HG03103 (cell line): ENCODE results near the gene ALG9.

Experiments used
- ATAC-seq: cut with Tn5 transposase; IDR thresholded peaks from one replicate; pipeline ENCODE4 v1.9.1; 2021; ENCODE audit warnings: low read depth; ENCODE audit not compliant: unreplicated experiment

The ALG9 gene

DNA sequence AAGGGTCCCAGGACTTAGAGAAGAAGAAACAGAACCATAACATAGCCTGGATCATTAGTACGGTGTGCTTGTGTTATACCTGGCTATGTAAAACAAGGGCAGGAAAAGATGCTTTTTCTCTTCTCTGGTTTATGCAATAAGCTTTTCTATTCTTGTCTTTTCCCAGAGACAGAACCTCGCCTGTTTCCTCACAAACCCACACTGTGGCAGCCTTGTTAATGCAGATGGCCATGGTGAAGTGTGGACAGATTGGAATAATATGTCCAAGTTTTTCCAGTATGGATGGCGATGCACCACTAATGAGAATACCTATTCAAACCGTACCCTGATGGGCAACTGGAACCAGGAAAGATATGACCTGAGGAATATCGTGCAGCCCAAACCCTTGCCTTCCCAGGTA lies 10.8 kb upstream of the ALG9 start:
- ATAC-seq, result no peak

DNA sequence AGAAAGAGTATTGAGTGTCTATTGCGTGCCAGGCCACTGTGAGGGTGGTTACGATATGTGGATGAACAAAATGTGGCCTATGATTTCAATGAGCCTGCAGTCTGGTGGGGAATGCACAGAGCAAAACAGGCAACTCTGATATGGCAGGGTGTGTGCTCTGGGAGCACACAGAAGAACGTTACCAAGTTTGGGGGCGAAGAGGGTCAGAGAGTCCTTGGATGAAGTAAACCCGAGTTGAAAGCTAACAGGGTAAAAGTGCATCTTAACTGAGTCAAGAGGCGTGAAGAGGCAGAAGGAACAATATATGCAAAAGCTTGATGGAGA lies 8.2 kb upstream of the ALG9 start:
- ATAC-seq, result peak; percentile 4

DNA sequence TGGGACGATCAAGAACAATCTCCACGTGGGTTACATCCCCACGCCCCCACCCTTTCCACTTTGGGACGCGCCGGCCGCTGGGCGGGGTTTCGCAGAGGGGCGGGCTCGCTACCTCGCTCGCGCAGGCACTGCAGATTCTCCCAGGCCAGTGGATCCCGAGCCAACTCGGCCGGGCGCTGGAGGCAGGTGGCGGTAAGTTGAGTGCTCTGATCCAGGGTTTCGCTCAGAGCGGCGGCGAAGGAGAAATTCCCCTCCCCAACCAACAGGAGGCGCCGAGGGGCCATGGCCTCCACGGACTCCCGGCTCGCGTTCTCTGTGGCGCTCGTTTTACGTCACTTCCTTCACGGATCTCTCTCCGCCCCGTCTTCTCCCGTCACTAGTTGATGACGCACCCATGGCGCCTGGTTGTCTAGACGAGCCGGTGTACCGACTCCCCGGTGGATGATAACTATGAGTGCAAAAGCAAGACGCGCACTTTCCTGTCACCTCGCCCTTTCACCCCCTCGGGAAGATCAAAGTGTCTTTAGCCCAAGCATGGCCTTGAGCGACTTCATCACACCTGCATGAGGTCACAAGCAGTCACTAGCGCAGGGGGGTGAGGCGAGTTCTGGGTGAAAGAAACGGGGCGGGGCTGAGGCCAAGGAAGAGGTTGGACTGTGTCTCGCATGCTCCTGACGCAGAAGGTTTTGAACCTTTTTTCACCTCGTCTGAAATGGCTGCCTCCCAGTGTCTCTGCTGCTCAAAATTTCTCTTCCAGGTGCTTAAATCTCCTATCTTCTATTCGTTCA lies 7.7 kb upstream of the ALG9 start, which contains the start of the genes CFAP68 and FDXACB1:
Gene CFAP68, plus strand, starts transcription at position 693 of the 788 bp plus-strand sequence. Its CDS starts 20 bp downstream, at position 713.
Gene FDXACB1, minus strand, starts transcription at position 317 of the 788 bp plus-strand sequence. Its CDS starts 33 bp downstream, at position 284.
- ATAC-seq, result peak; percentile 89

DNA sequence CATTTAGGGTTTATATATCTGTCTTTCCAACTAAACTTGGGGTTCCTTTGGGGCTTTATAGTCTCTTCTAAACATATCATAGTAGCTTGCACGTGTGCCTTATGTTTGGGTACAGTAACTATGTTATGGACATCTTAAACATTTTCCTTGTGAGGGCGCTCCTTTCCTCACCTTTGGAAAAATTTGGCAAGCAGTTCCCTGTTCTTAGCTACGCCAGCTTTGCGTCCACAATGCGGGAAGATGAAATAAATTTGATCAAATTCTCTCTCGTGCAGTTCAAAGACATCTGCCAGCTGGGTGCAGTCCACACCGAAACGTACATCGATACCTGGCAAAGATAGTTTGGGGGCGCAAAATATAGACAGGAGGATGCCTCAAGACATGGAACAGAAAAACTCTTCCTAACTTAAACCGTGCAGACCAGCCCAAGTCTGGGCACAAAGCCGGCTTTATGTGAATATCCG lies 7.0 kb upstream of the ALG9 start:
- no peak for ATAC-seq

DNA sequence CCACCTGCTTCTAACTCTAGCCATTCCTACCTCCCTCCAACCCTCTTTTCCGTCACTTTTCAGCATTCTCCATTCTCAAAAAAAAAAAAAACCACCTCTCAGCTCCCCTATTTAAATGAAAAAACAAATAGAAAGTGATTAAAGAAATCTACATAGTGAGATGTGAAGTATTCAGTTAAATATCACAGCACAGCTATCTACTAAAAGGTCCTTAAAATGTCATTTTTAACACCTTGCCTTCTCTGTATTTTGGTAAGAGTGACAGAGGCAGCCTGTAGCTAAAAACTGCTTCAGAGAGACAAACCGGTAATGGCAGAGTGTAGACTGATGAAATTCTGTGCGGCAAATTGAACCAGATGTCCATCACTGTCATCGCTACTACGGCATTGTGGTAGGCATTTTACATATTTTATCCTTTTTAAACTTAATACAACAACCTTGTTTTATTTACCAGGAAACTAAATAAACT lies 346 bp upstream of the ALG9 start:
- no peak for ATAC-seq

DNA sequence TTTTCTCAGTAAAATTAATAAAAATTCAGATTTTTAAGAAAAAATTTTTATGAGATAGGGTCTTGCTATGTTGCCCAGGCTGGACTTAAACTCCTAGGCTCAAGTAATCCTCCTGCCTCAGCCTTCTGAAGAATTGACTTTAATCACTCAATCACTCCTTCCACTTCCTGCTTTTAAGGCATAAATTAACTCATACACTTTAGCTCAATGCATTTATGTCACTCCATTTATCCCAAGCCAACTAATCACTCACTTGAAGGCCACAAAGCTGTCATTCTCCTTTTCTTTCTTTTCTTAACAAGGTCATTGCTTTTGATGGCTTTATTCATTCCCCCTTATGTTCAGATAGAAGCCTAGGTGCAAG lies 877 bp downstream of the ALG9 start:
- no peak for ATAC-seq

DNA sequence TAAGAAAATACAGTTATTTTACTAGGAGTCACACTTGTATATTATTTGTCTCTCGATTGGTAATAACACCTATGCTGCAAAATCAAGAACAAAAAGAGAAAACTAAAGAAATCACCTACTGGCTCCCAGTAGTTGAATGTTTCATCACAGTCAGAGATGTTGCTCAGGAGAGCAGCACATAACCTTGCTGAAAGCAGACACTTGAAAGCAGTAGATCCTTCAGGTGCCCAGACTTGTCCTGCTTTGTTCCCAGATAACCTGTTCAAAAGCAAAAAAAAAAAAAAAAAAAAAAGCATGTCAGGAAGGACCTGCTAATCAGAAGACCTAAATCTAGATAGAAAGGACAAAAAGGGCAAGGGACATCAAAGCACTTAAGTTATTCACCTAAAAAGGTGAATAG lies 1.3 kb downstream of the ALG9 start:
- ATAC-seq, result no peak

DNA sequence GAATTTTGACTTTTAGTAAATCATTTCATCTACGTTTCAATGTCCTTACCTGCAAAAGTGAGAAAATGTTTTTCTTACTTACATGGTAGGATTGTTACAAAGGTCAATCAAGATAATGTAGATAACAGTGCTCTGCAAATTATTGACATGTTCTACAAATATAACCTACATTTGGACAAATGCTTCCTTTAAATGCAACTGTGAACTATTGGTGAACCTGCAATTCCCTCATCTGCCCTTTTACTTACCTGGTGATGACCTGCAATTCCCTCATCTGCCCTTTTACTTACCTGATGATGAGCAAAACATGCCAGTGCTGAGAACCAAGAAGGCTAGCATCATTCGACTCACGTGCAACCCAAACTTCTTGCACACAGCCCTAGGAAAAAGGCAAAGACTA lies 11.1 kb downstream of the ALG9 start:
- ATAC-seq, result no peak

DNA sequence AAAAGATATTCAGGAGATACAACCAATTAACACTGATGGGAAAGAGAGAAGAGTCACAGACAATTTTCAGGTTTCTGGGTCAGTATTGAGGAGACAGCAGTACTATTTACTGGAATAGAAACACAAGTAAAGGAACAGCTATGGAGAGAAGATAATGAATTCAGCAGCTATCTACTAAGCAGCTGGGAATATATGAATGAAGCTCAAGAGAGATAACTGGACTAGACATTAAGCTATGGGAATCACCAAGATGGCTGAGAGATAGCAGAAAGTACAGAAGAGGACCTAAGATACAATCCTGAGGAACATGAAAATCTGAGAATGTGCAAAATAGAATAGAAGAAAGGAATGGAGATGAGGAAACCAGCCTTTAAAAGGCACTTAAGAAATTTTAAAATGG lies 15.9 kb downstream of the ALG9 start:
- no peak for ATAC-seq

DNA sequence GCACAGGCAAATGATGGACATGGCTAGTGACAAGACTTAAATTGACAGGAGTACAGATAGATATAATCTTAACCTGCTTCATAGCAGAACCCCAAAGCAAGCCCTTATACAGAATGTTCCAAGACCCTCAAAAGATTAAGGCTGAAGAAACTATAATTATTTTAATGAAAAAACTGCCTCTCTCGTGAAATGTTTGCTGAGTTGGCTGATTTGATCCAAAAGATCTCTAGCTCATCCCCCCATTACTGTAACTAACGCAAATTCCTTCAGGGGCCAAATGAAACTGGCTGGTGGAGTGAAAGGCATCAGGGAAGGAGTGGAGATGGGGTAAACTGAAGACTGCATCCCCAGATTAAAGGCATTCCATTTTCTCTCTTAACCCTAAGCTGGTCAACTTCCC lies 19.3 kb downstream of the ALG9 start:
- no peak for ATAC-seq

DNA sequence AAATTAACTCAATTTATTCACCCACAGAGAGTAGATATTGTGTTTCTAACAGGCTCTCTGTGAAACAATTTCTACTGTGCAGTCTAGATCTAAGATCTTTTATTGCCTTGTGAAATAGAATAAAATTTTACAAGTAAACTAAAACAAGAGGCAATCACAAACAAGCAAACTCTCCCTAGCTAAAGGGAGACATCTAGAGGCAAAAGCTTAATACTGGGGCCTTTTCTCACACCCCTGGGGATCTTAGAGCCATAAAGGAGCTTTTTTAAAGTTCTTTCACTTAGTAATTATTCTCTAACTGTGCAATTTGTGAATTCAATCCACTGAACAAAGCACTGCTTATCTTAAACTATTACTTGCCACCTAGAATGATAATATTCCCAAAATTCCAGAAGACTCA lies 19.7 kb downstream of the ALG9 start:
- ATAC-seq, result no peak

DNA sequence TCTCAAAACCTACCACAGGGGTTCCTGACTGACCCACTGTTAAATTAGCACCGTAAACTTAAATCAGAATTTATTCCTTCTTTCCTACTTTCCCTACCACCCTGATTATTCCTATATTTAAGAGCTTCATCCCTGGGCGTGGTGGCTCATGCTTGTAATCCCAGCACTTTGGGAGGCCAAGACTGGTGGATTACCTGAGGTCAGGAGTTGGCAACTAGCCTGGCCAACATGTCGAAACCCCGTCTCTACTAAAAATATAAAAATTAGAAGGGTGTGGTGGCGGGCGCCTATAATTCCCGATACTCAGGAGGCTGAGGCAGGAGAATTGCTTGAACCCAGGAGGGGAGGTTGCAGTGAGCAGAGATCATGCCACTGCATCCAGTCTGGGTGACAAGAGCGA lies 20.3 kb downstream of the ALG9 start:
- no peak for ATAC-seq

DNA sequence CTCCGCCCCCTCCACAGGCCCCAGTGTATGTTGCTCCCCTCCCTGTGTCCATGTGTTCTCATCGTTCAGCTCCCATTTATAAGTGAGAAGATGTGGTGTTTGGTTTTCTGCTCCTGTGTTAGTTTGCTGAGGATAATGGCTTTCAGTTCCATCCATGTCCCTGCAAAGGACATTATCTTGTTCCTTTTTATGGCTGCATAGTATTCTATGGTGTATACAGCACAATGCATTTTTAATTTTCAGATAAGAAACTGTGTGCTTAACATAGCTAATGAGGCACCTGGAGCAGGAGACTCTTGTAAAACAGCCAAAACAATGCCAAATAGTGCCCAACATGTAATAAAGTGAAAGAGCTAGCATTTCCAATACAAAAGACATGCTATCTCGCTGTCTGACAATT lies 21.8 kb downstream of the ALG9 start:
- no peak for ATAC-seq

DNA sequence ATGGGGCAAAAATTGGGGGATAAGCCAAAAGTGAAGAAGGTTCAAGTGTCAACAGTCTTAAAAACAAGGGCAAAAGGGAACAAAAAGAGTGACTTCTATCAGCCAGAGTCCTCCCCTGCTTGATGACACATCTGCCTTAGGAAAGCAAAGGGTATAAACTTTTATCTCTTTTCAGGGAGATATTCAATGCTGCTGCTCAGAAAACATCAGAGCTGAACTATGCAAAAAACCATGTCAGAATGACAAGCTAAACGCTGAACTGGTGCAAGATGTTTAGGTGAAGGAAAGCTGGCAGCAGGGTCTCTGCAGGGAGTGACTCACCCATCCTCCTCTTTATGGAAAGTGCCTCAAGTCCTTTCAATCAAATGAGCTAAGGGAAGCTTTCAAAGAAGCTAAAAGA lies 24.7 kb downstream of the ALG9 start:
- no peak for ATAC-seq

DNA sequence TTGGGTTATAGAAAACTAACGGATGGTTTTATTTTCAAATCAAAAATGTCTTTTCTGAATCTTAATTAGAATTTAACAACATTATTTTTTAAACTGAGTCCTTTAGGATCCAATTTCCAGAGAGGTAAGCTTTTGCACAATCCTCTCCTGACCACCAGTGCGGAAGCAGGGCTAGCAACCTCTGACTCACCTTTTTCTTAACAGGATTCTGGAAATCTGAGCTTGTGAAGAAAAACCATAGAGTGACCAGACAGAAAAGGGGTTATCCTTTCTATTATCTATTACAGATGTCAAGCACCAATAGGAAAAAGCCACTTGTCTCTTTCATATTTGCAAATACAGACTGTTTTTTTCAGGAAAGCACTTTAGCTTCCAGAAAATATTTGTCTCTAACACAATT lies 25.3 kb downstream of the ALG9 start:
- ATAC-seq, result no peak

DNA sequence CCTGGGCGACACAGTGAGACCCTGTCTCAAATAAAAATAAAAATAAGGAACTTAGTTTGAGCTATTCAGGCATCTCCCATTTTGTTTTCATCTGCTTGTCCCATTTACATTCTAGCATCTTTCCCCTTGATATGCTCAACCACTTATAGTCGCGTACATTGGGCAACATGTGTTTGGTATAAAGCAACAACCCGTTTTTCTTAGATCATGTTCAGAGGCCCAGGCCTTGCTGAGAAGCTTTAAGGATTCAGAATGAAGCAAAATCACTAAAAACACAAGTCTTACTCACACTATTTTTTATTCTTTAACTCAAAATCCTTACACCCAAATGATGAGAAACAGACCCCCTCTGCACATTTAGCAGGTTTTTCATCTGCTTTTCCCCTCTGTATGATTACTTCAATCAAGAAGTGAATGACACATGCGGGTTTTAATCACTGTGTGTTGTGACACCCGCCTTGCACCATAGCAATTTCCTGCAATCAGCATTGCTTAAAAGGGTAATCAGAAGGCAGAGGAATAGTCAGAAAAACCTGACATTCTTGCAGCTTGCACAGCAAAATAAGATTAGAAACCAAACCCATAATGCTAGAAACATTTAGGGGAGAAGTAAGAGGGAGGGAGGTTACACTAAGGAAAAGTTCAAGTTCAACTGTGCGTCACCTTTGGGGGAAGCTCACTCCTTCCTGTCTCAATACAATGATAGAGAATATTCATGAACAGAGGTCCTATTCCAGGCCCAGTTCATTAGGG lies 25.9 kb downstream of the ALG9 start:
- no peak for ATAC-seq

DNA sequence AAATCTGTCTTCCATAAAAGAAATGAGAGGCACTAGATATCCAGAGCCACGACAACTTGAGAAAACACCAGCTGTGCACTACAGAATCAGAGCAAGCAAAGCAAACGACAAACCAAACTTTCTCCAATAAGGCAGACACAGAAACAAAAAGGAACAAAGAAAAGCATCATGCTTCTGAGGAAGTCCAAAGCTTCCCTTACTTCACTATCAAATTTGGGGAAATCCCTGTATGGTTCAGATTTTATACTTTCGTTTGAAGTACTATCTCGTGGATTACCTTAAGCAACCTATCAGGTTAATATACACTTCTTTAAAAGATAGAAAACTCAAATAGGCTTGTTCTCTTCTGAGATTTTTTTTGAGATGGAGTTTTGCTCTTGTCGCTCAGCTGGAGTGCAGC lies 27.7 kb downstream of the ALG9 start:
- ATAC-seq, result no peak

DNA sequence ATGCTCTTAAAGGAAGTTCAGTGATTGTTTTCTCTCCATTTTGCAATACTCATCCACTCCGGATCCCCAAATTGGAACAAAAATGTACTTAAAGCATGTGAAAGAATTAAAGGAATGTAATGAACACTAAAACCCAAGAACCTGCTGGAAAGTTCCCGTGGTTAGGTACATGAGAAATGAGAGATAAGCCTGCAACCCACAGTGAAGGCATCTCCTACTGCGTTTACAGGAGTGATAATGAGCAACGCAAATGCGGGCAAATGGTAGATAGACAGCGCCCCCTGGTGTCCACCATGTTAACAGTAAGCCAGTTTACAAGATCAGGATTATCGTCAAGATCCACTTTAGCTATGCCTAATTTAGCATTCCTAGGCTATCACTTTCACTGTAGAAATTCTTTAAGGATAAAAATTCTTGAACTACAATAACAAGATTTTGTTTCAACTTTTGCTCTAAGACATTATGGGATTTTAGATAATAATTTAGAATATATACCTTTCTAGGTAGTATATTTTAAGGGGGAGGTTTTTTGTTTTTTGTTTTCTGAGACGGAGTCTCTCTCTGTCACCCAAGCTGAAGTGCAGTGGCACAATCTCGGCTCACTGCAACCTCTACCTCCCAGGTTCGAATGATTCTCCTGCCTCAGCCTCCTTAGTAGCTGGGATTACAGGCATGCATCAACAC lies 29.9 kb downstream of the ALG9 start:
- ATAC-seq, result no peak

DNA sequence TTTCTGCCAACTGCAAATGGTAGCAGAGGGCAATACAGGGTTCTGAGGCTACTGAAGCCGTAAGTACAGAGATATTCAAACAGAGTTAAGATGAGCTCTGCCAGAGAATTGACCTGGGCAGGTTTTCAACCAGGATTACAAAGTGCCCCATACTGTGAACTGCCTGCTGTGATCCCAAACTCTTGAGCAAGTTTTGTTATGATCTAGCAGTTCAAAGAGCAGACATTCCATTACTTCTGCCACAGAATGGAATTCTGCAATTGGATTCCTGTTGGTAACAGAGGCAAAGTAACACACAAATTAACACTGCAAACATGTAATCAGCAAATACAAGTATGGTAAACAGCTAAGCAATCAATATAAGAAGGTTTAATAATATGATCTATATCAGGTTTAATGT lies 31.2 kb downstream of the ALG9 start:
- ATAC-seq, result no peak

DNA sequence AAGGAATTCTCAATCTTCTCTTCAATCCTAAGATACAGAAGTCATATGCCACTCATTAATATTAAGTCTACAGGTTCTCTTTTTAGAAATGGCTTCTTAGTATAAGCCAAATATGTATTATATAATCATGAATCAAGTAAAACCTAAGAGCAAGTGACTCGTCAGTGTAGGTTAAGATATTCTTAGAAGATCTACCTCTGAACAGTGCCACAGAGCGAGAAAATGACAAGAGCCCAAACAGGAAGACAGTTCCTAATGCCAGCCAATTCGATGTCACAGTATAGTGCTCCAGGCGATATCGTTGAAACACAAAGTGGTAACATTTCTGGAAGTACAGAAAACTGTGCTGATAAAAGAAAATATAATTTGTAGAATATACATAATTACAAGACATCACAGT lies 33.3 kb downstream of the ALG9 start:
- ATAC-seq, result no peak

DNA sequence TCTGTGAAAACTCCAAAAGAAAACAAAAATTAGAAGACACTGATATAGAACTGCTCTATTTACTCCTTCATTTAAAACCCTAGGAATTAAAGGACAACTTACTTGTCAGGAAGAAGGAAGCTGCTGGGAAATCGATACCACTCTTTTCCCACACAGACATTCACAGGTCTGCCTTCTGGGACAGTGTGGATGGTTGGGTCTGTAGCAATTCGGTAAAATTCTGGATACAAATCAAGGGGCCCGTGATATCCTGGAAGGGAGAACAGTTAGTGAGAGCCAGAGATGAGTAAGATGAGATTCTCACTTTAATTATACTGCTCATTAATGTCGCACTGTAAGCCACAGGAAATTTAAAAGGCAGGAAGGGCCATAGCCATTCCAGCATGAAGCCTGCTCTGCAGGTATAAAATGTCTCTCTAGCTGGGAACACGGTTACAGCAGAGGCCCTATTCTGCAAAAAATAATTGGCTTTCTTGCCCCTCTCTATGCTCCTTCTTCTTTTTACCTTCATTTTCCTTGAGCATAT lies 34.0 kb downstream of the ALG9 start:
- no peak for ATAC-seq
